NCI-H1048 (cell line): ENCODE measurements around the gene RECQL5.
"Not testable (repeated sequence)": the region's sequence is repeated elsewhere in the genome, so short reads cannot be mapped to it uniquely, and the experiment has no call there.

Source experiments
- DNase-seq: peaks from one replicate; lab custom pipeline; 2025; lab: John Stamatoyannopoulos, UW

Gene RECQL5

DNA sequence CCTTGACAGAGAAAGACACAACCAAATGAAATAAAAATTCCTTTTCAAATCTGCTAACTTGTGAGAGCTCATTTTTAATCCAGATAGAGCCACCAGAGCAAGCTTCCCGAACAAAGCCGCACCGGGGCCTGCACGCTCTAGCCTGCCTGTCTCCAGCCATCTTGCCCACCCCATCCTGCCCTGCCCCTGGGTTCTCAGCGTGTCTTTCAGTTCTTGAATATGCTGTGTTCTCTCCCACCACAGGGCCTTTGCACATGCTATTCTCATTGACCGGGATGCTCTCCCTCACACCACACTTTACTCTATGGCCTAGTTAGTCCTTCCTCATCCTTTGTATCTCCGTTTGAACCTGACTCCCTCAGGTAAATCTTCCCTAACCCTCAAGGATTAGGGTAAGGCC lies 19.0 kb downstream of the RECQL5 start:
- DNase-seq, result no peak

DNA sequence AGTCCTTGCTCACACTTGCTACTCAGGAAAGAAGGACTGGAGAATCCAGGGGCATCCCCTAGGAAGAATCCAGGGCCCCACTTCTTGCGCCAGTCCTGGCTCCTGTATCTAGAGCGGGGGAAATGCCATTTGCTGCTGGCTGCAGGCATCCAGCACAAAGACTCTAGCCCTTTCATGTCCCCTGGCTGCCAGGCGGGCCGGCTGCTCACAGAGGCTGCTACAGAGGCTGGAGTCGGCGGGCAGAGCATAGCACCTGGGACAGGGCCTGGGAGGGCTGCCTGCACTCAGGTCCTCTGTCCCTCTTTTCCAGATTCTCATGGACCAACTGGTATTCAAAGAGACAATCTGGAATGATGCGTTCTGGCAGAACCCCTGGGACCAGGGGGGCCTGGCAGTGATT lies 19.9 kb downstream of the RECQL5 start:
- no peak for DNase-seq

DNA sequence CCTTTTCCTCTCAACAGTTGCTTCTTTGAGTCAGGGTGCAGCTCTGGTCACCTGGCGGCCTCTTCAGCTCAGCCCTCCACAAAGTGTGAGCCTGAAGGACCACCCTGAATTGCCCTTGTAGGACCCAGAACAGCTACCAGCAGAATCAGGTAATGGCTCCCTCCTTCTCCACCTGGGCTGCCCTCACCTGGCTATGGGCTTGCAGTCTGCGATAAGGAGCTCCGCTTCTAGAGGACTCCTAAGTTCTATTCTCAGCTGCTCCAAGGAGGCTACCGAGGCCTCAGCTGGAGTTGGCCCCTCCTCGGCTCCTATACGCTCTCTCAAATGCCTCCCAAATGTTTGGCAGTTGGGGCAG lies 20.3 kb downstream of the RECQL5 start:
- DNase-seq, result no peak

DNA sequence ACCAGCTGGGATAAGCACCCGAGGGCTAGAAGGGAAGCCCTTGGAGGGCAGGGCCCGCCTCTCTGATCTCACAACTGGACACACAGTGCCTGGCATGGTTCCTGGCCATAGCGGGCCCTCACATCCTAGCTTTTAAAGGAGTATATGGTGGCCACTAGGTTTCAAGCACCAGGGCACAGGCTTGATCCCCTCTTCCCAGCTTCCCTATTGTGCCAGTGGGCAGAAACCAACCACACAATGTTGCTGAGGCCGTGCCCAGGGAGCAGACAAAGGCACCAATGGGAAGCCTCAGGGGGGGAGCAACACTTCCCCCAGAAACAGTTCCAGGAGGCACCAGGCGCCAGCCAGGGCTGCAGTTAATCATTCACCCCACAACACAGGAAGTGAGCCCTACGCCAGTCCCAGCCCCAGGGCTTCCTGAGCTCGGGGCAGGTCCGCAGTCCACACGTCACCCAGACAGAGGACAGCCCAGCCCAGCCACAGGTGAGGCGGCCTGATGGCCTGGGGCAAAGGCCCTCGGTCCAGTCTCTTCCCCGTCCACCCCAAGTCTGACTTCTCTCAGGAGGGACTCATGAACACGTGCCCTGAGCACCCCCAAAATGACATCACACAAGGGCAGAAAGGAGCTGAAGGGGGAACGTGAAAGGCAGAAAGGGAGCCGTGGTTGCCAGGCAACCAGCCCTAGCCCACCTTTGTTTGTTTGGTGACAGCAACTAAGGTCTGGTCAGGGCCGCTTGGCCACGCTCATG lies 20.9 kb downstream of the RECQL5 start:
- DNase-seq, result no peak

DNA sequence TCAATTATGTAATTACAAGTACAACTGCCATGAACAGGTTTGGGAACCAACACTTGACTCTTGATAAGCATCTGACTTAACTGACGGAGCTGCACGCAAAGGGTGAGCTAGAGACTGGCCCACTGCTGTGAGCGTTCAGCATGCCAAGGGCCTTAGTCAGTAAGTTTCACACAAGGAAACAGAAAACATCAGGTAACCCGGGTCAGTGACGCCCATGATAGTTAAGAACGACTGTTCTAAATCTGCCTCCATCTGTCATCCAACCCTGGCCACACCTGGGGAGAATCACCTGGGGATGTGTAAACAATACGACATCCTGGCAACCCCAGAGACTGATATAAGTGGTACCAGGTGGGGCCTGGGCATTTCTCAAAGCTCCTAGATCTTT lies 21.5 kb downstream of the RECQL5 start:
- no peak for DNase-seq

DNA sequence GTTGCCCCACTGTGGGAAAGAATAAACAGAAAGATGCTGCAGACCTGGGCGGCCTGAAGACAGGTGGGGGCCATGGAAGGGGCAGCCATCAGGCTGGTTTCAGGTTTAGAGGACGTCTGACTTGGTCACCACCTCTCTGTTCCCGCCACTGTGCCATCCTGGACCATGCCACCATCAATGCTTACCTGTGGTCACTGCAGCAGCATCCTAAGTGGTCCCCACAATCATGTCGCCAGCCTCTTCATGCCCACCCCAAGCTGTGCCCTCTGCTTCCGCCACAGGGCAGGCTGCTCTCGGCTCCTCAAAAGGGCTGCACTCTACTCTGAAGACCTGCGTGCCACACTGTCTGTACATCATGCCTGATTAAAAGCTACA lies 23.3 kb downstream of the RECQL5 start:
- DNase-seq, result no peak

DNA sequence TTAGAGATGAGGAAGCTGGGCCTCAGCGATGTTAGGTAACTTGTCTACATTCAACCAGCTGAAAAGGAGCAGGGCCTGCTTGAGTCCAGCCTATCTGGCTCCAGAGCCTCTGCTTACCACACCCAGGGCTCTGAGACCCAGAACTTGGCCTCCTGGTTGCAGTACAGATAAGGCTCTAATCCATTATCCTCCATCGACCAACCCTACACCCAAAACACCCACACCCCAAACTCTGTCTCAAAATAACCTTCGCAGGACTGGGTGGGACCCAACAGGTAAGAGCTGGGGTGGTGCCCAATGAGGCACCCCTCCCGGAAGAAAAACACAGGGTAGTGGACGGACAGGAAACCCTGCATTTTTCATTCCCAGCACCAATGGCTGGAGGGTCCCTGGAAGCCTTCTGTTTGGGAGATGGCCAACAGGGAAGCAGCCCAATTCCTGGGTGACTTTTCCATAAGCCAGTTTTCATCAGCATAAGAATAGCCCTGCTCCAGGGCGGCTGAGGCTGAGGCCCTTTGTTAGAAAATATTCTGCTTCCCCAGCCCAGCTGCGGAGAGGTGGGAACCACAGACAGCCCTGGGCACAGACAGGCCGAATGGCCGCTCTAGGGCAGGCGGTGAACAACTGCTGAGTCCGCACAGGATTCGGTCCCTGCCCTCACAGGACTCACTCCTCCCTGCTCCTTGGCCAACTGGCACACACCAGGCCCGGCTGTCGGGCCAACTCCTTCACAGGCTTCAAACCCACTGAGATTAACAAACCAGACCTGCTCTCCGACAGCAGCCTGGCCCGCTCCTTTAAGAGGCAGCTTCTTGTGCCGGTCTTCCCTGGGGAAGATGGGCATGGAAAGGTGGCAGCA lies 23.9 kb downstream of the RECQL5 start:
- no peak for DNase-seq

DNA sequence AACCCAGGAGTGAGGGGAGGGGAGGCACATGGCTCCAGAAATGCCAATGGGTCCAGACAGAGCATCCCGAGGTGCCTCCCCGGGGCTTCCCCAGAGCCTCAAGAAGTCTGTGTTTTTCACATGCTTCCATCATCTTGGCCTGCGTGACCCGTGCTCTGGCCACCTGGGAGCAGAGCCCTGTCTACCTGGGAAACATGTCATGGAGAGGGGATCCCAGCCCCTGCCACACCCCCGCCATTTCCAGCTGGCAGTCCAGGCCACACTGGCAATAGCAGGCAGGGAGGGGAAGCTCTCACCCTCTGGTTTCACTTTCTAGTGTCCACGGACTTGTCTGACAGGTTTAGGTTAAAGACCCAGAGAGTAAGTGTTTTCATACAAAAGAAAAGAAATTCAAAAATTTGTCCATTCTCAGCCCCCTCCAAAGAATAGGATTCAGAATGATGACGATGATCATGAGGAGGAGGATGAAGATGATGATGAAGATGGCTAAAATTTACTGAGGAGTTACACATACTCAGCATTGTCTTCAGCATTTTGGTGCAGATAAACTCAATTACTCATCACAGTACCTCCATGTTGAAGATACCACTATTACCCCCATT lies 24.7 kb downstream of the RECQL5 start:
- no peak for DNase-seq

DNA sequence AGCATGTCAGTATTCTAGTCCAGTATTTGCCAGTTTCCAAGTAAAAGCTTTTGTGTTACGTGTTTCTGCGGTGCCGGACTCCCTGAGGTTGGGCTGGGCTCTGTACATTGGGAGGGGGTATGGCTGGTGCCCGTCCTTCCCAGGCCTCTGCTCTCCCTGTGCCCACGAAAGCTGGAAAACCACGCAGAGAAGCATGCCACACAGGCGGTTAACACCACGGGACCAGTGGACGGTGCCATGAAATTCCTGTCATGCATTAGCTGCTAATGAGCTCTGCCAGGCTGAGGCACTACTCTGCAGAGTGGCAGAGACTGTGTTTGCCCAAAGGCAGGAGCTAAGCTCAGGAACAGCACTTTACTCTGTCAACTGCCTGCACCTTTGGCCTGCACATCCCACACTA lies 25.6 kb downstream of the RECQL5 start:
- no peak for DNase-seq

DNA sequence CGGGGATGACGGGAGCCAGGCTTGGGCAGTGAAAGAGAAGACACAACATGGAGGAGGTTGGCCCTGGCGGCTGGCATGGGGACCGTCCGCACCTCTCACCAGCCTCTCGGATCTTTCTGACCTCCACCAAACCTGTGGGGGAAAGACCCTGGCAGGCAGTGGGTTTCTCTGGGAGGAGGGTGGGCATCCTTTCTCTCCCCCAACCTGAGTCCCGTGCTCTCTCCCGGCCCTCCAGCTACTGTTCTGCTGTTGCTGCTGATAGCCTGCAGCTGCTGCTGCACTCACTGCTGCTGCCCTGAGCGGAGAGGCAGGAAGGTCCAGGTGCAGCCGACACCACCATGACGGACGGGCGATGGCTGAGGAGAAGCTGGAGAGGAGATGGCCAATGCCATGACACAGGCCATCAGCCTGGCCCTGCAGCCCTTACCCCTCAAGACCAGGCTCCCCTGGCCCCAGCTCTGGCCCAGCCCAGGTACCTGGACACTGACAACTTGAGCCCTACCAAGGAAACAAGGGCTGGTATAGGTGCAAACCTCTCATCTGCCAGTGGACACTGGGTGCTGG lies 26.3 kb downstream of the RECQL5 start:
- DNase-seq, result no peak

DNA sequence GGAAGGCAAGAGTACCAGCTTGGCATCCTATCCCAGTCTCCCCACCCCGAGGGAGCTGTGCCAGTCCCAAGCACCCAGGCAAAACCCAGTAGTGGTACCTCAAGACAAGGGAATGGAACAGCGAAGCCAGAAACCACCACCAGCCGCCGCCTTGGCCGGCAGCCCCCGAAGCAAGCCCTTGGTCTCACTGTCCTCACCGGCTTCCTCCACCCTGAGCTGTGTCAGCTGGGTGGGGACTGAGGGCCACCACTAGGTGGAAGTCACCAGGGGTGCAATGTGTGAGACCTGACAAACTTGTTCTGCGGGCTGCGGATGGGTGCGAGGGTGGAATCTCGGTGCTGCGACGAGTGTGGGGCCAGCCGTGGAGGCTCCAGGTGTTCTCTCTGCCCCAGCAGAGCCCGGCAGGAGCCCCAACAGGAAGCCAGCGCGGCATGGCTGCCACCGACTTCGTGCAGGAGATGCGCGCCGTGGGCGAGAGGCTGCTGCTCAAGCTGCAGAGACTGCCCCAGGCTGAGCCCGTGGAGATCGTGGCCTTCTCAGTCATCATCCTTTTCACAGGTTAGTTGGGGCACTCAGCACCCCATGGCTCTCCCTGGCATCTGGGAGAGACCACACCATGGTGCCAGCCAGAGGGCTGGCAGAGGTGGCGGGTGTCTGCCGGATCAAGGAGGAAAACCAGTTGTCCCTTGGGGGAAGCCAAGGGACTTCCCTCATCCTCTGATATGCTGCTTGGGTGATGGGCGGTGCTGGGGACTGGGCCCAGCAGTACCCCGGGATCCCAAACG lies 27.0 kb downstream of the RECQL5 start:
- no peak for DNase-seq

DNA sequence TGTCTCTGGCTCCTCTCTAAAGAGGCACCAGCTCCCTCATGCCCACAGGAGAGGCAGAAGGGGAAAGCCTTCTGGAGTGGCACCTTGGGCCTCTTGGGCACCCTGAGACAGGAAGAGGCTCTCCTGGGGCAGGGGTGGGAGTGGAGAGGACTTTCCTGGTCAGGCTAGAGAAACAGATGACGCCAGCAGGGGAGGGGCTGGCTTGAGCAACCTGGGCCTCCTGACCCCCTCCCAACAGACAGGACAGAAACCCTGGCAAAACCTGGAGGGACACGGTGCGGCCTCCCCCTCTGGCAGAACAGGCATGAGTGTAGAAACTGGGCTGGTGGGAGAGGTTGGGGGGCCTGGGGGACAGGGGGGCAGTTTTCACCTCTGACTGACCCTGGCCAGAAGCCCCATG lies 27.6 kb downstream of the RECQL5 start:
- no peak for DNase-seq

DNA sequence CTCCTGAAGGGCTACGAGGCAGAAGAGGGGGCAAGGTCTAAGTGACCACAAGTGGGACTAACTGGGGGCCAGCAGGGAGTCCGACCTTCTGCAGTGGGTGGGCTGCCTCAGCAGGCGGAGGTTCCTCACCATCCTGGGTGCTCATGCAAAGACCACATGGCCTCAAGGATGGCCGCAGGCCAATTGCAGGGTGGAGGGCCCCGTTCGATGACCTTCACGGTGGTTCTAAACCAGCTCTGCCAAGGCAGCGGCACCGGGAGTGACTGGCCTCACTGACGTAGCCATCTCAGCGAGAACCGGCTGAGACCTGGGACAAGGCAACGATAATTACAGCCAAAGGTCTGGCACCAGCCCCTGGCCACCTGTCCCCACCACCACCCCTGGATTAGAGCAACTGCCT lies 28.1 kb downstream of the RECQL5 start:
- no peak for DNase-seq

DNA sequence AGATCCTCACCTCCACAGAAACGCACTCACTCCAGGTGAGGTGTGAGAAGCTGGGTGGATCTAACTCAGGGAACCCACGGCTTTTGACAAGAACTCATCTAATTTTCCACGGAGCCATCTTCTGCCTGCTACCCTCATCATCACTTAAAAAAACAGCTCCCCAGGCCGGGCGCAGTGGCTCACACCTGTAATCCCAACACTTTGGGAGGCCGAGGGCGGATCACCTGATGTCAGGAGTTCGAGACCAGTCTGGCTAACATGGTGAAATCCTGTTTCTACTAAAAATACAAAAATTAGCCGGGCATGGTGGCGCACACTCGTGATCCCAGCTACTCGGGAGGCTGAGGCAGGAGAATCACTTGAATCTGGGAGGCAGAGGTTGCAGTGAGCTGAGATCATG lies 28.9 kb downstream of the RECQL5 start:
- not testable (repeated sequence) for DNase-seq

DNA sequence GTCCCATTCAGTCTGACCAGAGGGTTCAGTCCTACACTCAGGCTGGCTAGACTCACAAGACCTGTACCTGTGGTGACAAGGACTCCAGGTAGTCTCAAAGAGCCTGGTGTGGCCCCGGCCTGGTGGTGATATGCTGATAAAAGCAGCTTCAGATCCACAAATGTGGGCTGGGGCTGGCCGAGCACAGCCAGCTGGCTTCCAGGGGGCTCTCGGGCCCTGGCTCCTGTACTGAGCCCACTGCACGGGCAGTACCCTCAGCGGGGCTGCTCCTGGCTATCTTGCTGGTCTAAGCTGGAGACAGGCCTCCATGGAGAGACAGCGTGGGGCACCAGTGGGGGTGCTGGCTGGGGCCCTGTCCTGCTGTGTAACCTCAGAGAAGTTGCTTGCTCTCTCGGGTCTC lies 29.4 kb downstream of the RECQL5 start:
- no peak for DNase-seq

DNA sequence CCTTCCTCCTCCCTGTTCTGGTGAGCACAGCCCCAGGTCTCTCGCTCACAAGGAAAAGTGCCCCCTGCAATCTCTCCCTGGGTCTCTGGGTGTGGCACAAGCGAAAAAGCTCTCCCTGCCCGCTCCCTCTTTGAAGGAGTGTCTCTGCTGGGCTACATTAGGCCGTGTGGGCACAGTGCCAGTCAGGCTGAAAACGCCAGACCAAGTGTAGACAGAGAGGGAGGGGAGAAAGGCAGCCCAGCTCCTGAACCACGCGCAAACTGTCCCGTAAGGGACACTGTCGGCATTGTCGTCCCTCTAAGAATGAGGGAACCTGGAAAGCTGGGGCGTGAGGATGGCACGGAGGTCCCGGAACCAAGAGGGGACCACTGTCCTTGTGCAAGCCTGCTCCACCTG lies 29.8 kb downstream of the RECQL5 start:
- no peak for DNase-seq

DNA sequence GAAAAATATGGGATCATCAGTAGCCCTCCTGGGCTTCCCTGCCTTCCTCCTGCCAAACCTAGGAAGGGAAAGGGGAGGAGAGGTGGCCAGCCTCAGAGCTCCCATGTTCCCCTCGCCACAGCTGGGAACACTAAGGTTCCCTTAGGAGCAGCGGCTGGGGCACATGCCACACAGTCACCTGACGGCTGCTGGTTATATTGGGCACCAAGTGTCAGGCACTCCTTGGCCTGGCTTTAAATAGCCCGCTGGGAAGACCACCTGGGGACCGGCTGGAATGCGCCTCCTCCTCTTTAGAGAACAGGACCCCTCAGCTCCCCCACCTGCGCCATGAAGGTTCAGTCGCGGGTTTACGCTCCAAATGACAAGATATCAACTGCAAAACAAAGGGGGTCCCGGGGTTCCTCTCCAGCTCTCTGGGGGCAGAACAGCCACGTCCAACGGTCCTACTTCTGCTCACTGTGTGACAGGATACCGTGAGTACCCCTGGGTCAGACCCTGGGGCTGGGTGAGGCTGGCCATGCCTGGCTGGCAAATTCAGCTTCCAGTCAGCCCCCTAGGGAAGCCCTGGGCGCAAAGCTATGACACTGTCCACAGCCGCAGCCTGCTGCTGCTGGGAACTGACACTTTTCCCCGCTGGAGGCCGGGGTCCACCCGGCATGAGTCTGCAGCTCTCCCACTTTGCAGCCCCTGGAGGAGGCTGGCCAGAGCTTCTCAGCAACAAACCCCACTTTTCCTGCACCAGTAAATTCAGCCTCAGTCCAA lies 30.4 kb downstream of the RECQL5 start:
- DNase-seq, result no peak

DNA sequence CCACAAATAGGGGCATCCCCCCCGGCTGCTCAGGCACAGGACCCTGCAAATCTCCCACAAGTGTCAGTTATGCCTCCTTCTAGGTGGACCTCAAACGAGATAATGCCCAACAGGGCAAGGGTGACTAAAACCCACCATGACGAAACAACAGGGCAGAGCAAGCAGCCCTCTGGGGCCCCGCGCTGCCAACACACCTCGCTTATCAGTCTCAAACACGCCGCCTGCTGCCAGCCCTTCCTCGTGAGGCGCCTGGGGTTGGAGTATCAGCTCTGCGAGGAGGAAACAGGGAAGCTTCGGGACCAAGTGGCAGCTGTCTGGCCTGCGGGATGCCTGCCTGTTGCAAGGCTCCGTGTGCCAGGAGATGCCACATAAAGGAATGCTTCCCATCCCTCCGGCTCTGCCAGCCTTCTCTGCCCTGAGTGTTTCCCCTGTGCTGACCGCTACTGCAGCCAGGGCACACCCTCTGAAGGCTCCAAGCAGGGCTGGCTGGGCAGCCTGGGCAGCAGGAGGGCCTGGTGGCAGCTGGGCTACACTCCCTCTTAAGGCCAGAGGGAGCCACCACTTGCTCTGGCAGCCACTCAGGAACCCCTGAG lies 31.2 kb downstream of the RECQL5 start:
- no peak for DNase-seq

DNA sequence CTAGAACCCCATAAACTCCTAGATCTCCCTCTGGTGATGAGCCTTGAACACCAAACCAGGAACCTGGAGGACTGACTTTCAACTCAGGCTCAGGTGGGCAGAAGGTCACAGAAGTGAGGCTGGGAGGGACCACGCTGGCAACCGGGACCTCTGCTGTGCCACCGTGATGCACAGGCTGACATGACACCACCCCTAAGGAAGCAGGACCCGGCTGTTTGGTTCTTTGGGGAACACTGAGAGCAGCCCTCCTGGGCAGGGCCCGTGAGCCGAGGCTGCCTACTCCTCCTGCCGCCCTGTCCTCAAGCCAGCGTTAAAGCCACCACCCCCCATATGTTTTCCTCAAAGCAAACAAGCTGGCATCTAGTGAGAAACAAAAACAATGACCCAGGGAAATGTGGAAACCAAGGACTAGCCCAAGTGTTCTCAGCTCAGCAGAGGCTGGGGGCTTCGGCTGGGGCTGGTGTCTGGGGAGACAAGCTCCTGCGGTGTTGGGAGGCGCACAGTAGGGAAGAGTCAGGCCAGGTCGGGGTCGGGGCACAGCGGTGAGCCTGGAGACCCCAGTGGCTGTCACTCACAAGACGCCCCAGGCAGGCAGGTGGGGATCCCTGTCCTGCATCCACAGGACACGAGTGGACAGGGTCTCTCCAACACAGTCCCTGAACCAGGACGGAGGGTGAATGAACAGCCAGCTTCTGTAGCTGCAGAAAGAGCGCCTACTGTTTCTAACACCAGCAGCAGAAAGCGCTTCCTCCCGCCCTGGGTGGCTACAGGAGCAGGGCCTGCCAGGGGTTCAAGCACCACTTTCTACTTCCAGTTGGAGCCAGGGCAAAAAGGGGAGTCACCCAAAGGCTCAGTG lies 32.0 kb downstream of the RECQL5 start:
- no peak for DNase-seq

DNA sequence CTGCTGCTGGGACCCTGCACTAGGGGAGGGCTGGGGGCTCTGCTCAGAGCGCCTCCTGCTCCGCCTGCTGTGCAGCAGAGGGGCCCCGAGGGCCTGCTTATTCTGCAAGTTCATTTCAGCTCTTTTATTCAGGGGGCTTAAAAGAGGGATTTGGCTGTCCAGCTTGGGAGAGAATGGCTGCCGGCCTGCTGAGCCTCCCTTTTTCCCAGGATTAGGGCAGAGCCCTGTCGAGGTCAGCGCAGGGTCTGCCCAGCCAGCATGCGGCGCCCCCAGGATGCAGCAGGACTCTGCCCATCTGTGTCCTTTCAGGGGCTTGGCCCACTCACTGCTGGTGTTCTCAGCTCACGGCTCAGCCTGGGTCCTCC lies 32.6 kb downstream of the RECQL5 start:
- no peak for DNase-seq
